ENCODE results near the gene TNFAIP8L1.

- TF ChIP-seq, protein P1, sequence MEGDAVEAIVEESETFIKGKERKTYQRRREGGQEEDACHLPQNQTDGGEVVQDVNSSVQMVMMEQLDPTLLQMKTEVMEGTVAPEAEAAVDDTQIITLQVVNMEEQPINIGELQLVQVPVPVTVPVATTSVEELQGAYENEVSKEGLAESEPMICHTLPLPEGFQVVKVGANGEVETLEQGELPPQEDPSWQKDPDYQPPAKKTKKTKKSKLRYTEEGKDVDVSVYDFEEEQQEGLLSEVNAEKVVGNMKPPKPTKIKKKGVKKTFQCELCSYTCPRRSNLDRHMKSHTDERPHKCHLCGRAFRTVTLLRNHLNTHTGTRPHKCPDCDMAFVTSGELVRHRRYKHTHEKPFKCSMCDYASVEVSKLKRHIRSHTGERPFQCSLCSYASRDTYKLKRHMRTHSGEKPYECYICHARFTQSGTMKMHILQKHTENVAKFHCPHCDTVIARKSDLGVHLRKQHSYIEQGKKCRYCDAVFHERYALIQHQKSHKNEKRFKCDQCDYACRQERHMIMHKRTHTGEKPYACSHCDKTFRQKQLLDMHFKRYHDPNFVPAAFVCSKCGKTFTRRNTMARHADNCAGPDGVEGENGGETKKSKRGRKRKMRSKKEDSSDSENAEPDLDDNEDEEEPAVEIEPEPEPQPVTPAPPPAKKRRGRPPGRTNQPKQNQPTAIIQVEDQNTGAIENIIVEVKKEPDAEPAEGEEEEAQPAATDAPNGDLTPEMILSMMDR (IDR thresholded peaks at IDR 0.05), result no peak
- no peak for TF ChIP-seq POLR2A (IDR thresholded peaks at IDR 0.05)
Observed at GRCh38 chr19:4660993-4661392, 21.7 kb downstream of the TNFAIP8L1 start.

Data from tibial nerve (tissue), 3 donors.